H1 (cell line): ENCODE results near the gene PRG2. TPM values are rescaled to one million over a fixed set of nuclear protein-coding genes. Genes with fewer than 3 reads are reported as not detected.

Source experiments
- CTCF ChIA-PET: fragments of 300-600 bp; sonication (Branson Sonifier 250); formaldehyde crosslinking; loops from one replicate; lab custom pipeline; 2021; ENCODE audit not compliant: partially characterized antibody; lab: Charles Lee
- POLR2A ChIA-PET: fragments of 300-600 bp; sonication (Branson Sonifier 250); formaldehyde crosslinking; loops from one replicate; lab custom pipeline; 2021; ENCODE audit warnings: inconsistent platforms; ENCODE audit not compliant: partially characterized antibody; lab: Charles Lee
- DNase-seq, 2 experiments: peaks; one replicate each; pipeline versions ENCODE4 v3.0.0 to v3.0.0-alpha.2; 2010 to 2022; ENCODE audit warnings: low spot score in 2 of 2, low read depth in 1 of 2, mixed read lengths in 1 of 2
- FAIRE-seq: peaks from 2 replicates; lab custom pipeline; 2011; peaks lifted over from hg19 to GRCh38; lab: Jason Lieb, UNC
- H2AFZ ChIP-seq: 2 replicates; pipeline ENCODE4 v1.8.1; 2012; ENCODE audit warnings: low read length, inconsistent platforms
- H2AK5ac ChIP-seq: 2 replicates; pipeline ENCODE4 v1.6.1; 2013; ENCODE audit warnings: low read depth, low read length
- H2BK120ac ChIP-seq: replicated peaks from 2 replicates; pipeline ENCODE3; 2013; ENCODE audit warnings: low read depth, low read length, inconsistent platforms
- H2BK12ac ChIP-seq: 2 replicates; pipeline ENCODE4 v1.6.1; 2013; ENCODE audit warnings: low read depth, low read length
- H2BK15ac ChIP-seq: 2 replicates; pipeline ENCODE4 v1.6.1; 2013; ENCODE audit warnings: low read length
- H2BK20ac ChIP-seq: 2 replicates; pipeline ENCODE4 v1.6.1; 2013; ENCODE audit warnings: low read length
- H2BK5ac ChIP-seq: 2 replicates; pipeline ENCODE4 v1.6.1; 2013; ENCODE audit warnings: low read depth, low read length
- H3K14ac ChIP-seq: 2 replicates; pipeline ENCODE4 v1.6.1; 2013; ENCODE audit warnings: inconsistent platforms; ENCODE audit not compliant: insufficient read length
- H3K18ac ChIP-seq: 2 replicates; pipeline ENCODE4 v1.6.1; 2013; ENCODE audit warnings: low read length; ENCODE audit errors: extremely low read depth
- H3K23ac ChIP-seq: 2 replicates; pipeline ENCODE4 v1.6.1; 2013; ENCODE audit warnings: inconsistent platforms; ENCODE audit not compliant: insufficient read length
- H3K23me2 ChIP-seq: 2 replicates; pipeline ENCODE4 v1.6.1; 2013; ENCODE audit warnings: low read depth, low read length
- H3K27ac ChIP-seq: 2 replicates; pipeline ENCODE4 v1.6.1; 2011; ENCODE audit warnings: low read depth, low read length, inconsistent platforms
- H3K27me3 ChIP-seq, 4 experiments: replicated peaks in 1 of 4; 1 replicate in 1 of 4; 2 replicates in 3 of 4; pipeline versions ENCODE4 v1.6.1 to v1.8.1; 2011 to 2013; ENCODE audit warnings: low read length in 3 of 4, mild to moderate bottlenecking in 3 of 4, inconsistent platforms in 2 of 4, mixed read lengths in 2 of 4, moderate library complexity in 1 of 4; ENCODE audit not compliant: control insufficient read depth in 3 of 4, insufficient read depth in 3 of 4; ENCODE audit errors: extremely low read depth in 1 of 4
- H3K36me3 ChIP-seq, 4 experiments: 2 replicates each; pipeline versions ENCODE4 v1.6.1 to v1.8.1; 2011 to 2013; ENCODE audit warnings: mild to moderate bottlenecking in 4 of 4, low read length in 3 of 4, moderate library complexity in 2 of 4, control low read depth in 1 of 4, inconsistent platforms in 1 of 4; ENCODE audit not compliant: insufficient read depth in 4 of 4, control insufficient read depth in 2 of 4
- H3K4ac ChIP-seq: replicated peaks from 2 replicates; pipeline ENCODE3; 2013; ENCODE audit warnings: low read length, low read depth, mixed read lengths, inconsistent platforms; ENCODE audit not compliant: insufficient read length
- H3K4me1 ChIP-seq, 4 experiments: replicated peaks in 1 of 4; 1 replicate in 1 of 4; 2 replicates in 3 of 4; pipeline versions ENCODE4 v1.6.1 to v1.8.1; 2011 to 2013; ENCODE audit warnings: low read length in 3 of 4, inconsistent platforms in 2 of 4, mixed read lengths in 1 of 4; ENCODE audit not compliant: insufficient read depth in 4 of 4, control insufficient read depth in 3 of 4
- H3K4me2 ChIP-seq, 2 experiments: 2 replicates each; pipeline versions ENCODE4 v1.6.1 to v1.8.1; 2011 to 2013; ENCODE audit warnings: low read depth in 2 of 2, low read length in 2 of 2, control low read depth in 1 of 2, inconsistent platforms in 1 of 2, mild to moderate bottlenecking in 1 of 2; ENCODE audit not compliant: insufficient read depth in 1 of 2
- H3K4me3 ChIP-seq, 4 experiments: fragments of 200-600, 300-600 bp in 1 of 4; sonication (generic), shearing (Covaris generic), sonication (Bioruptor Twin) in 1 of 4; 2 replicates each; pipeline versions ENCODE4 v1.5.1 to v1.8.1; 2011 to 2016; ENCODE audit warnings: low read length in 4 of 4, low read depth in 3 of 4, control low read depth in 2 of 4, inconsistent platforms in 2 of 4, mild to moderate bottlenecking in 2 of 4, mixed read lengths in 1 of 4, moderate library complexity in 1 of 4; ENCODE audit not compliant: insufficient read depth in 2 of 4; ENCODE audit errors: extremely low read depth in 1 of 4
- H3K56ac ChIP-seq: replicated peaks from 2 replicates; pipeline ENCODE3; 2013; ENCODE audit warnings: low read depth, mild to moderate bottlenecking, mixed read lengths, low read length, inconsistent platforms; ENCODE audit not compliant: insufficient read length
- H3K79me1 ChIP-seq: 2 replicates; pipeline ENCODE4 v1.6.1; 2013; ENCODE audit warnings: low read depth, low read length, control low read depth
- H3K79me2 ChIP-seq, 2 experiments: 2 replicates each; pipeline versions ENCODE4 v1.6.1 to v1.8.1; 2012 to 2013; ENCODE audit warnings: low read length in 2 of 2, mild to moderate bottlenecking in 2 of 2, inconsistent platforms in 1 of 2; ENCODE audit not compliant: insufficient read depth in 2 of 2, control insufficient read depth in 1 of 2
- H3K9ac ChIP-seq, 4 experiments: replicated peaks in 1 of 4; 1 replicate in 1 of 4; 2 replicates in 3 of 4; pipeline versions ENCODE4 v1.6.1 to v1.8.1; 2011 to 2013; ENCODE audit warnings: low read depth in 3 of 4, low read length in 3 of 4, control low read depth in 2 of 4, mild to moderate bottlenecking in 2 of 4, moderate library complexity in 2 of 4, inconsistent platforms in 1 of 4; ENCODE audit errors: extremely low read depth in 1 of 4
- H3K9me3 ChIP-seq, 2 experiments: 2 replicates each; pipeline versions ENCODE4 v1.6.1 to v1.8.1; 2012 to 2013; ENCODE audit warnings: mild to moderate bottlenecking in 2 of 2, moderate library complexity in 2 of 2, control low read depth in 1 of 2, inconsistent platforms in 1 of 2, low read depth in 1 of 2, low read length in 1 of 2, mixed read lengths in 1 of 2; ENCODE audit not compliant: insufficient read depth in 2 of 2
- H4K20me1 ChIP-seq, 2 experiments: replicated peaks in 1 of 2; 2 replicates each; pipeline versions ENCODE3 to v1.8.1; 2011 to 2013; ENCODE audit warnings: inconsistent platforms in 2 of 2, low read length in 2 of 2, mild to moderate bottlenecking in 1 of 2; ENCODE audit not compliant: insufficient read depth in 2 of 2, control insufficient read depth in 1 of 2
- H4K5ac ChIP-seq: 2 replicates; pipeline ENCODE4 v1.6.1; 2013; ENCODE audit warnings: low read length, low read depth, mixed read lengths, inconsistent platforms; ENCODE audit not compliant: insufficient read length
- H4K8ac ChIP-seq: 2 replicates; pipeline ENCODE4 v1.8.0; 2013; ENCODE audit warnings: mild to moderate bottlenecking, moderate library complexity, low read length, inconsistent platforms; ENCODE audit not compliant: insufficient read depth; ENCODE audit errors: extremely low read depth
- H4K91ac ChIP-seq: replicated peaks from 2 replicates; pipeline ENCODE3; 2013; ENCODE audit warnings: low read length, mixed read lengths, inconsistent platforms; ENCODE audit not compliant: insufficient read length
- BRCA1 ChIP-seq: IDR thresholded peaks from 2 replicates; pipeline ENCODE4 v1.6.1; 2012; ENCODE audit warnings: low read depth, low read length, improper control_type of control experiment
- NANOG ChIP-seq: IDR thresholded peaks from 2 replicates; pipeline ENCODE4 v1.6.1; 2011; ENCODE audit warnings: low read length, low read depth, mild to moderate bottlenecking, inconsistent platforms; ENCODE audit not compliant: insufficient read depth, poor library complexity, severe bottlenecking
- WGBS, 2 experiments: shearing (Covaris generic) in 1 of 2; methylation state at CpG; one replicate each; pipeline versions ENCODE4 v1.1.6 to v1.1.7; 2013 to 2015; ENCODE audit warnings: low lambda C conversion rate in 2 of 2, mixed read lengths in 2 of 2, inconsistent platforms in 1 of 2, low coverage in 1 of 2, missing lambda C conversion rate in 1 of 2; ENCODE audit not compliant: insufficient replicate concordance in 2 of 2, insufficient coverage in 1 of 2, insufficient read length in 1 of 2; ENCODE audit errors: extremely low coverage in 1 of 2, missing lambda C conversion rate in 1 of 2; 5-methylcytosine and 5-hydroxymethylcytosine counted together
- polyA plus RNA-seq, 7 experiments: library from polyadenylated mRNA; depleted of rRNA in 3 of 7; stranded (reverse) in 5 of 7; unstranded in 2 of 7; fragments of >200 nt in 5 of 7; fragments of 200-250 nt in 2 of 7; gene quantifications; 1 replicate in 5 of 7; 2 replicates in 1 of 7; 4 replicates in 1 of 7; pipeline versions ENCODE4 v1.2.1 to v1.2.3, GENCODE V29; 2011 to 2013; ENCODE audit warnings: missing spikeins in 2 of 7, mixed read lengths in 2 of 7
- total RNA-seq: library from RNA; stranded (reverse); fragmentation: NEBNext Ultra II Directional; extraction: Animal tissue kit (Norgen Biotek cat#: 25700); gene quantifications from 2 replicates; pipeline ENCODE4 v1.2.1, GENCODE V29; 2021

PRG2 gene
- total and polyA plus RNA-seq, 2 of the 8 experiments (the other 6 are each of a cell fraction or from before 2014, with no cell fraction given) = 0.32 TPM; not detected in 1

DNA sequence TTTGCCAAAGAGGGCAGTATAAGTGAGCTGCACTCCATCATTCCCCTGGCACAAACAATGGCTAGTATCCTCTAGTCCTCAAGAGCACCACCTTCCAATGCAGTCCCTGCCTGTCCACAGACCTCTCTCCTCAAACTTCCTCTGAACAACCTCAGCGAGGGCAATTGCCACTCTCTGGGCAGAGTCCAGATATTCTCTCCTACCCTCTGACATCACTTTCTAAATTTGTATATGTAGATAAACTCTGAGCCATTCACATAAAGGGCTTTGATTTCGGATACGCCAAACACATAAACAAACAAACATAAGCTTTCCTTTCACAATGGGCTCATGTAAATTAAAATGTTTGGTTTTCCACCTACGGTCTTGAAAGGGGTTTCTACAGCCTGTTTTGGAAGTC is 39.5 kb upstream of the PRG2 start:
- H4K91ac ChIP-seq = no peak overlapping the region
- no peak overlapping the region for H3K18ac ChIP-seq
- WGBS, 2 experiments = 75% methylated on average over 4 of the region's 4 CpGs; no CpG with 5 or more reads in 1 of the 2 experiments
- no peak overlapping the region for H3K23ac ChIP-seq
- no peak overlapping the region for H4K5ac ChIP-seq
- H3K4ac ChIP-seq = no peak overlapping the region
- H2BK120ac ChIP-seq = no peak overlapping the region
- H3K9me3 ChIP-seq = no peaks in the 10 kb centered on the region
- H3K4me2 ChIP-seq = no peak overlapping the region
- TF ChIP-seq NANOG (no peak), BRCA1 (no peak)
- H3K23me2 ChIP-seq = no peaks in the 10 kb centered on the region; the same call in 1 of the 2 replicates
- no peak overlapping the region for H3K4me3 ChIP-seq
- no peak for DNase-seq
- no peak overlapping the region for H3K27ac ChIP-seq
- H3K56ac ChIP-seq = no peak overlapping the region
- H3K36me3 ChIP-seq = peaks cover 0 to 8% (median 0%) of the 10 kb centered on the region in 4 experiments; a peak in 1 of 8 replicates
- H2AK5ac ChIP-seq = no peak overlapping the region
- H3K27me3 ChIP-seq = peaks cover 0 to 11% (median 5%) of the 10 kb centered on the region in 4 experiments; a peak in 5 of 7 replicates
- H2BK15ac ChIP-seq = no peak overlapping the region
- H2BK20ac ChIP-seq = no peak overlapping the region
- no peak overlapping the region for H2BK5ac ChIP-seq
- H3K14ac ChIP-seq = no peak overlapping the region
- peaks cover 4% of the 10 kb centered on the region; the same call in 1 of the 2 replicates for H3K79me1 ChIP-seq
- H3K9ac ChIP-seq = no peak overlapping the region
- H3K79me2 ChIP-seq = no peaks in the 10 kb centered on the region
- H3K4me1 ChIP-seq = peaks cover 0 to 19% (median 13%) of the 10 kb centered on the region in 4 experiments; a peak in 6 of 7 replicates
- ChIA-PET POLR2A (interaction anchor here (0.7 to 1.2 kb wide), 3 partner anchors 11 to 312 kb away, joined by 3 read pairs; partner anchors contain the start of genes SELENOH and TNKS1BP1), CTCF (interaction anchor here (0.6 to 10.1 kb wide), 17 partner anchors 8 to 136 kb away, joined by 3 to 68 read pairs (median 4); no protein-coding TSS in a partner anchor)
- FAIRE-seq = no peak
- H2BK12ac ChIP-seq = no peak overlapping the region
- H2AFZ ChIP-seq = no peak overlapping the region
- no peak overlapping the region for H4K8ac ChIP-seq
- H4K20me1 ChIP-seq = no peaks in the 10 kb centered on the region
